ENCODE measurements around the gene NTRK1. TPM values are rescaled to one million over a fixed set of nuclear protein-coding genes. Genes with fewer than 3 reads are reported as not detected.

Gene NTRK1
- total and polyA plus RNA-seq, 4 experiments from 2014 or later, result 0.23 TPM; not detected in 3

- no peaks in the 10 kb centered on the region for H3K9me3 ChIP-seq (ENCODE audit: control insufficient read depth in 1 of 2, low read length in 2 of 2)
- H3K36me3 ChIP-seq (ENCODE audit: insufficient read depth, low read length), result no peaks in the 10 kb centered on the region
- H3K27me3 ChIP-seq (ENCODE audit: insufficient read depth, low read length), result peaks cover 5% of the 10 kb centered on the region
- intact Hi-C loops (cut with micrococcal nuclease), result no loop called here
- H3K4me1 ChIP-seq (ENCODE audit: insufficient read depth, low read length), result peaks cover 25% of the 10 kb centered on the region
- peaks cover 8 to 53% (median 30%) of the 10 kb centered on the region in 4 donors for H3K4me1 Mint-ChIP-seq
- no peak overlapping the region for H3K4me3 Mint-ChIP-seq
- H3K4me3 ChIP-seq (ENCODE audit: low read length in 2 of 2), result no peak overlapping the region
- H3K27ac ChIP-seq (ENCODE audit: low read depth, low read length), result no peak overlapping the region
- no peak for DNase-seq
- H3K27ac Mint-ChIP-seq, result no peak overlapping the region
- H3K36me3 Mint-ChIP-seq, result peaks cover 0 to 4% of the 10 kb centered on the region in 2 donors
- peaks cover 27 to 41% of the 10 kb centered on the region in 2 donors for H3K27me3 Mint-ChIP-seq
- H3K9me3 Mint-ChIP-seq, result no peaks in the 10 kb centered on the region
- ChIA-PET POLR2A (ENCODE audit: partially characterized antibody) (no interaction called here), CTCF (ENCODE audit: partially characterized antibody) (interaction anchor here (1.3 to 5.9 kb wide), 4 partner anchors 8 to 64 kb away, joined by 3 to 47 read pairs (median 22); partner anchors contain the start of genes INSRR and NTRK1)
Observed at GRCh38 chr1:156846643-156847042, 14.0 kb upstream of the NTRK1 start.

- Histone ChIP-seq H3K36me3 (ENCODE audit: insufficient read depth, low read length) (no peaks in the 10 kb centered on the region), H3K27ac (ENCODE audit: low read depth, low read length) (no peak overlapping the region), H3K4me1 (ENCODE audit: insufficient read depth, low read length) (peaks cover 25% of the 10 kb centered on the region), H3K4me3 (ENCODE audit: low read length in 2 of 2) (no peak overlapping the region), H3K27me3 (ENCODE audit: insufficient read depth, low read length) (peaks cover 5% of the 10 kb centered on the region), H3K9me3 (ENCODE audit: control insufficient read depth in 1 of 2, low read length in 2 of 2) (no peaks in the 10 kb centered on the region)
- CTCF ChIA-PET (ENCODE audit: partially characterized antibody), result interaction anchor here (0.6 to 5.9 kb wide), 12 partner anchors 9 to 158 kb away, joined by 3 to 47 read pairs (median 4); partner anchors contain the start of genes INSRR and NTRK1
- Mint-ChIP-seq H3K36me3 (no peaks in the 10 kb centered on the region), H3K9me3 (no peaks in the 10 kb centered on the region), H3K27ac (peak overlapping the region in 5 of 7 donors; percentile 43 to 87 (median 80)), H3K27me3 (peaks cover 23 to 30% of the 10 kb centered on the region in 2 donors), H3K4me3 (peak overlapping the region in 5 of 8 donors; percentile 17 to 76 (median 69)), H3K4me1 (peaks cover 8 to 53% (median 30%) of the 10 kb centered on the region in 4 donors)
- DNase-seq, result no peak
- intact Hi-C loops (cut with micrococcal nuclease), result no loop called here
- POLR2A ChIA-PET (ENCODE audit: partially characterized antibody), result interaction anchor here (0.6 to 2.3 kb wide), 11 partner anchors 9 to 80 kb away, joined by 3 to 13 read pairs (median 5); partner anchors contain the start of genes INSRR, NTRK1 and SH2D2A
Observed at GRCh38 chr1:156847591-156848460, 12.8 kb upstream of the NTRK1 start.

GRCh38 chr1:156848461-156849150, 12.1 kb upstream of the NTRK1 start:
- H3K36me3 ChIP-seq (ENCODE audit: insufficient read depth, low read length), result no peaks in the 10 kb centered on the region
- ChIA-PET CTCF (ENCODE audit: partially characterized antibody) (interaction anchor here (0.8 to 5.9 kb wide), 11 partner anchors 9 to 159 kb away, joined by 3 to 47 read pairs (median 6); partner anchors contain the start of genes INSRR and NTRK1), POLR2A (ENCODE audit: partially characterized antibody) (interaction anchor here (0.6 to 2.3 kb wide), 11 partner anchors 10 to 97 kb away, joined by 3 to 13 read pairs (median 5); partner anchors contain the start of genes HDGF, INSRR, NTRK1 and SH2D2A)
- no peaks in the 10 kb centered on the region for H3K36me3 Mint-ChIP-seq
- no peaks in the 10 kb centered on the region for H3K9me3 Mint-ChIP-seq
- peaks cover 4% of the 10 kb centered on the region for H3K27me3 ChIP-seq (ENCODE audit: insufficient read depth, low read length)
- H3K27ac ChIP-seq (ENCODE audit: low read depth, low read length), result no peak overlapping the region
- H3K9me3 ChIP-seq (ENCODE audit: control insufficient read depth in 1 of 2, low read length in 2 of 2), result no peaks in the 10 kb centered on the region
- peaks cover 25% of the 10 kb centered on the region for H3K4me1 ChIP-seq (ENCODE audit: insufficient read depth, low read length)
- H3K4me3 Mint-ChIP-seq, result peak overlapping the region in 7 of 8 donors; percentile 51 to 76 (median 67)
- peak; percentile 56 to 76 (median 64) for DNase-seq
- H3K27ac Mint-ChIP-seq, result peak overlapping the region in 6 of 7 donors; percentile 46 to 87 (median 77)
- H3K4me3 ChIP-seq (ENCODE audit: low read length in 2 of 2), result no peak overlapping the region
- intact Hi-C loops (cut with micrococcal nuclease), result no loop called here
- H3K27me3 Mint-ChIP-seq, result peaks cover 17 to 24% of the 10 kb centered on the region in 2 donors
- H3K4me1 Mint-ChIP-seq, result peaks cover 8 to 53% (median 30%) of the 10 kb centered on the region in 4 donors

GRCh38 chr1:156849151-156849496, 11.5 kb upstream of the NTRK1 start:
- peaks cover 6 to 48% (median 29%) of the 10 kb centered on the region in 4 donors for H3K4me1 Mint-ChIP-seq
- Histone ChIP-seq H3K36me3 (ENCODE audit: insufficient read depth, low read length) (no peaks in the 10 kb centered on the region), H3K27ac (ENCODE audit: low read depth, low read length) (no peak overlapping the region), H3K27me3 (ENCODE audit: insufficient read depth, low read length) (no peaks in the 10 kb centered on the region), H3K4me3 (ENCODE audit: low read length in 2 of 2) (no peak overlapping the region), H3K4me1 (ENCODE audit: insufficient read depth, low read length) (peaks cover 25% of the 10 kb centered on the region), H3K9me3 (ENCODE audit: control insufficient read depth in 1 of 2, low read length in 2 of 2) (no peaks in the 10 kb centered on the region)
- peaks cover 14 to 19% of the 10 kb centered on the region in 2 donors for H3K27me3 Mint-ChIP-seq
- H3K27ac Mint-ChIP-seq, result peak overlapping the region in 5 of 7 donors; percentile 35 to 87 (median 80)
- POLR2A ChIA-PET (ENCODE audit: partially characterized antibody), result interaction anchor here (0.8 to 2.3 kb wide), 10 partner anchors 11 to 97 kb away, joined by 3 to 13 read pairs (median 6); partner anchors contain the start of genes HDGF, INSRR, NTRK1 and SH2D2A
- H3K4me3 Mint-ChIP-seq, result peak overlapping the region in 7 of 8 donors; percentile 51 to 76 (median 67)
- no peaks in the 10 kb centered on the region for H3K9me3 Mint-ChIP-seq
- no peaks in the 10 kb centered on the region for H3K36me3 Mint-ChIP-seq
- no peak for DNase-seq
- CTCF ChIA-PET (ENCODE audit: partially characterized antibody), result interaction anchor here (0.8 to 5.9 kb wide), 9 partner anchors 9 to 53 kb away, joined by 3 to 47 read pairs (median 7); partner anchors contain the start of genes INSRR and NTRK1
- intact Hi-C loops (cut with micrococcal nuclease), result no loop called here

GRCh38 chr1:156851779-156852417, 8.8 kb upstream of the NTRK1 start:
- Histone ChIP-seq H3K4me1 (ENCODE audit: insufficient read depth, low read length) (peaks cover 13% of the 10 kb centered on the region), H3K4me3 (ENCODE audit: low read length in 2 of 2) (no peak overlapping the region), H3K9me3 (ENCODE audit: control insufficient read depth in 1 of 2, low read length in 2 of 2) (no peaks in the 10 kb centered on the region), H3K27ac (ENCODE audit: low read depth, low read length) (no peak overlapping the region), H3K27me3 (ENCODE audit: insufficient read depth, low read length) (no peaks in the 10 kb centered on the region), H3K36me3 (ENCODE audit: insufficient read depth, low read length) (no peaks in the 10 kb centered on the region)
- intact Hi-C loops (cut with micrococcal nuclease), result no loop called here
- H3K36me3 Mint-ChIP-seq, result no peaks in the 10 kb centered on the region
- peaks cover 4 to 5% of the 10 kb centered on the region in 2 donors for H3K27me3 Mint-ChIP-seq
- H3K9me3 Mint-ChIP-seq, result peaks cover 0 to 1% (median 0%) of the 10 kb centered on the region in 8 donors
- ChIA-PET CTCF (ENCODE audit: partially characterized antibody) (interaction anchor here (1.7 to 4.8 kb wide), 2 partner anchors 8 to 14 kb away, joined by 5 to 24 read pairs; partner anchors contain the start of gene NTRK1), POLR2A (ENCODE audit: partially characterized antibody) (no interaction called here)
- H3K27ac Mint-ChIP-seq, result no peak overlapping the region
- H3K4me1 Mint-ChIP-seq, result peaks cover 3 to 23% (median 16%) of the 10 kb centered on the region in 4 donors
- no peak for DNase-seq
- H3K4me3 Mint-ChIP-seq, result no peak overlapping the region

- peaks cover 13% of the 10 kb centered on the region for H3K4me1 ChIP-seq (ENCODE audit: insufficient read depth, low read length)
- H3K36me3 ChIP-seq (ENCODE audit: insufficient read depth, low read length), result no peaks in the 10 kb centered on the region
- CTCF ChIA-PET (ENCODE audit: partially characterized antibody), result interaction anchor here (1.3 to 4.8 kb wide), 3 partner anchors 8 to 14 kb away, joined by 3 to 24 read pairs (median 5); partner anchors contain the start of gene NTRK1
- no peak overlapping the region for H3K27ac ChIP-seq (ENCODE audit: low read depth, low read length)
- H3K27me3 ChIP-seq (ENCODE audit: insufficient read depth, low read length), result no peaks in the 10 kb centered on the region
- Mint-ChIP-seq H3K9me3 (peaks cover 0 to 1% (median 0%) of the 10 kb centered on the region in 8 donors), H3K27me3 (peaks cover 2 to 4% of the 10 kb centered on the region in 2 donors), H3K4me1 (peaks cover 2 to 18% (median 14%) of the 10 kb centered on the region in 4 donors), H3K27ac (no peak overlapping the region), H3K4me3 (no peak overlapping the region), H3K36me3 (no peaks in the 10 kb centered on the region)
- POLR2A ChIA-PET (ENCODE audit: partially characterized antibody), result no interaction called here
- intact Hi-C loops (cut with micrococcal nuclease), result no loop called here
- no peak overlapping the region for H3K4me3 ChIP-seq (ENCODE audit: low read length in 2 of 2)
- no peak for DNase-seq
- H3K9me3 ChIP-seq (ENCODE audit: control insufficient read depth in 1 of 2, low read length in 2 of 2), result no peaks in the 10 kb centered on the region
Observed at GRCh38 chr1:156852418-156852874, 8.2 kb upstream of the NTRK1 start.
